GM18505 (cell line): ENCODE measurements around the gene FBXL7.

Experiments
- ATAC-seq: cut with Tn5 transposase; IDR thresholded peaks from one replicate; pipeline ENCODE4 v1.9.1; 2021; ENCODE audit not compliant: unreplicated experiment
- POLR2A ChIP-seq: IDR thresholded peaks from 4 replicates; pipeline ENCODE4 v1.6.1; 2011; ENCODE audit warnings: borderline replicate concordance; ENCODE audit not compliant: insufficient read depth, insufficient read length; ENCODE audit errors: extremely low read depth

FBXL7 gene

GRCh38 chr5:15977851-15978250 lies 477.9 kb downstream of the FBXL7 start:
- ATAC-seq: no peak

DNA sequence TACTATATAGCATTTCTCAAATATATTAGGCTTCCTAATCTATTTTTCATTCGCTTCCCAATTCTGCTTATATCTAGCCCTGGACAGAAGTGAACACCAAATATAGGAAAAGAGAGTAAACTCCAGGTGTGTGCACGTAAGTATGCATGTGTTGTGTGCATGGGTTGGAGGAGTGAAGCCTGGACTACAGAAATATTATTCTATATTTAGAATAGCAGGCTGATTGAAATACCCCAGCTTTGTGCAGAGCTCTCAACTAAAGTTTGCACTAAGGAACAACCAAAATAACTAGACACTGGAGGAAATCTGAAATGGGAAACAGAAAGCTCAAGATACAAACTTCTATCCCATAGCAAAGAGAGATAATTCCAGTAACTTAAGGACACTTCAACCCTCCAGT lies 480.9 kb downstream of the FBXL7 start:
- TF ChIP-seq POLR2A: no peak
- ATAC-seq: no peak

More at GRCh38 chr5:15977851-15978250, 477.9 kb downstream of the FBXL7 start:
- TF ChIP-seq POLR2A: no peak

GRCh38 chr5:15983392-15983791 lies 483.4 kb downstream of the FBXL7 start:
- no peak for TF ChIP-seq POLR2A
- no peak for ATAC-seq
